IPS-18a (cell line): ENCODE results near the gene KRTAP12-4.
"Not testable (repeated sequence)": the region's sequence is repeated elsewhere in the genome, so short reads cannot be mapped to it uniquely, and the experiment has no call there.

Source experiments
- H3K27ac ChIP-seq: one replicate; pipeline ENCODE4 v1.5.1; 2013; ENCODE audit warnings: low read length
- H3K27me3 ChIP-seq: one replicate; pipeline ENCODE4 v1.6.1; 2013; ENCODE audit warnings: mild to moderate bottlenecking, low read length; ENCODE audit not compliant: control insufficient read depth, insufficient read depth
- H3K36me3 ChIP-seq: one replicate; pipeline ENCODE4 v1.6.1; 2013; ENCODE audit warnings: low read depth, low read length; ENCODE audit not compliant: control insufficient read depth
- H3K4me1 ChIP-seq: one replicate; pipeline ENCODE4 v1.6.1; 2013; ENCODE audit warnings: low read depth, low read length; ENCODE audit not compliant: control insufficient read depth
- H3K4me3 ChIP-seq: one replicate; pipeline ENCODE4 v1.5.1; 2013; ENCODE audit warnings: low read length
- H3K9ac ChIP-seq: one replicate; pipeline ENCODE4 v1.6.1; 2013; ENCODE audit warnings: mild to moderate bottlenecking, low read length, moderate library complexity
- H3K9me3 ChIP-seq: one replicate; pipeline ENCODE4 v1.6.1; 2013; ENCODE audit warnings: low read depth, low read length; ENCODE audit not compliant: control insufficient read depth

KRTAP12-4 gene

DNA sequence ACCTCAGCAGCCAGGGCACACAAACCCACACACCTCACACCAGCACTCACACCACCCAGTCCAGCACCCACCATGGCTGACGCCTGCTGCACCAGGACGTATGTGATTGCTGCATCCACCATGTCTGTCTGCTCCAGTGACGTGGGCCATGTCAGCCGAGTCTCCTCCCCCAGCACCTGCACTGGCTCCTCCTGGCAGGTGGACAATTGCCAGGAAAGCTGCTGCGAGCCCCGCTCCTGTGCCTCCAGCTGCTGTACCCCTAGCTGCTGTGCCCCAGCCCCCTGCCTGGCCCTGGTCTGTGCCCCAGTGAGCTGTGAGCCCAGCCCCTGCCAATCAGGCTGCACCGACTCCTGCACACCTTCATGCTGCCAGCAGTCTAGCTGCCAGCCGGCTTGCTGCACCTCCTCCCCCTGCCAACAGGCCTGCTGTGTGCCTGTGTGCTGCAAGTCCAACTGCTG is 42.4 kb downstream of the KRTAP12-4 start, which contains the start of gene KRTAP10-8:
TSS of gene KRTAP10-8 (plus strand) at position 51 of the 458 bp plus-strand sequence. CDS start at position 73, 22 bp downstream.
- H3K9me3 ChIP-seq: peaks cover 4% of the 10 kb centered on the region
- no peaks in the 10 kb centered on the region for H3K36me3 ChIP-seq
- H3K4me3 ChIP-seq: no peak within 1 kb of the TSS
- H3K4me1 ChIP-seq: no peaks in the 10 kb centered on the region
- H3K27ac ChIP-seq: no peak within 1 kb of the TSS
- H3K9ac ChIP-seq: no peak within 1 kb of the TSS
- H3K27me3 ChIP-seq: no peaks in the 10 kb centered on the region

DNA sequence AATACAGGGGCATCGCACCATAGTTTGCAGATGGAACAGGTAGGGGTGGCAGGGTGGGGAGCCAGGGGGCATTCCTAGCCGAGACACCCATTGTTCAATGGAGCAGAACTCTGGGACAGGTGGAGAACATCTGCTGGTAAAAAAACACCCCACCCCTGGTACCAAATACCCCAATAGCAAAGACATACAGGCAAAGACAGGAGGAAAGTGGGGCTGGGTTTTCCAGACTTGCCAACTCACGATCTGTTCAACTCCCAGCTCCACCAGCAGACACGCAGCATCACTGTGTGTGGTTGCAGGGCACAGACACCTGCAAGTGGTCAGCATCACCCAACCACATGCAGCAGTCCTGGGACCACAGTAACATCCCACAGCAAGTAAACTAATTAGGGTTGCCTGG is 42.9 kb downstream of the KRTAP12-4 start:
- no peaks in the 10 kb centered on the region for H3K4me1 ChIP-seq
- no peaks in the 10 kb centered on the region for H3K27me3 ChIP-seq
- H3K4me3 ChIP-seq: no peak overlapping the region
- H3K36me3 ChIP-seq: no peaks in the 10 kb centered on the region
- peaks cover 4% of the 10 kb centered on the region for H3K9me3 ChIP-seq
- no peak overlapping the region for H3K9ac ChIP-seq
- H3K27ac ChIP-seq: no peak overlapping the region

DNA sequence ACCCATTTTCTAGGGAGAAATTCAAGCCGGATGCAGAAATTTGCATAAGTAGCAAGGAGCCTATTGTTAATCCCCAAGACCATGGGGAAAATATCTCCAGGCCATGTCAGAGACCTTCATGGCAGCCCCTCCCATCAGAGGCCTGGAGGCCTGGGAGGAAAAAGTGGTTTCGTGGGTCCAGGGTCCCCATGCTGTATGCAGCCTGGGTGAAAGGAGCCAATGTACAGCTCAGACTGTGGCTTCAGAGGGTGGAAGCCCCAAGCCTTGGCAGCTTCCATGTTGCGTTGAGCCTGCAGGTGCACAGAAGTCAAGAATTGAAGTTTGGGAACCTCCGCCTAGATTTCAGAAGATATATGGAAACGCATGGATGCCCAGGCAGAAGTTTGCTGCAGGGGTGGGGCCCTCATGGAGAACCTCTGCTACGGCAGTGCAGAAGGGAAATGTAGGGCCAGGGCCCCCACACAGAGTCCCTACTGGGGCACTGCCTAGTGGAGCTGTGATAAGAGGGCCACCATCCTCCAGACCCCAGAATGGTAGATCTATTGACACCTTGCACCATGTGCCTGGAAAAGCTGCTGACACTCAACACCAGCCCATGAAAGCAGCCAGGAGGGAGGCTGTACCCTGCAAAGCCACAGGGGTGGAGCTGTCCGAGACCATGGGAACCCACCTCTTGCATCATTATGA is 44.2 kb downstream of the KRTAP12-4 start:
- not testable (repeated sequence) for H3K4me3 ChIP-seq, H3K27me3 ChIP-seq

DNA sequence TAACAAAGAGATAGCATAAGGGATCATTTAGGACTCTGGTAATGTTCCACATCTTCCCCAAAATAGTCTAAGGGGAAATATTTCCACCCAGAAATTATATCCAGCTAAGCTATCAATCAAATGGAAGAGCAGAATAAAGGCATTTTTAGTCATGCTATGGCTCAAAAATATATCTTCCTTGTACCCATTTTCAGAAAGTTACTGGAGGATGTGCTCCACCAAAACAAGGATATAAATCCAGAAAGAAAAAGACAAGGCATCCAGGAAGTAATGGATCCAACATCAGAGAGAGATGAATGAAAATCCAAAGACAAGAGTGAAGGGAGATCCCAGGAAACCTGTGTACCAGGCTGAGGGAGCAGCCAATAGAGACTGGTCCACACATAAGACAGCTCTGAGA is 45.3 kb downstream of the KRTAP12-4 start:
- Histone ChIP-seq H3K4me1 (no peaks in the 10 kb centered on the region), H3K27me3 (no peaks in the 10 kb centered on the region), H3K4me3 (no peak overlapping the region), H3K9me3 (peaks cover 4% of the 10 kb centered on the region), H3K9ac (no peak overlapping the region), H3K27ac (no peak overlapping the region), H3K36me3 (no peaks in the 10 kb centered on the region)

More for the DNA sequence above, 44.2 kb downstream of the KRTAP12-4 start:
- H3K9ac ChIP-seq, H3K4me1 ChIP-seq, H3K27ac ChIP-seq, H3K9me3 ChIP-seq, H3K36me3 ChIP-seq: not testable (repeated sequence)

DNA sequence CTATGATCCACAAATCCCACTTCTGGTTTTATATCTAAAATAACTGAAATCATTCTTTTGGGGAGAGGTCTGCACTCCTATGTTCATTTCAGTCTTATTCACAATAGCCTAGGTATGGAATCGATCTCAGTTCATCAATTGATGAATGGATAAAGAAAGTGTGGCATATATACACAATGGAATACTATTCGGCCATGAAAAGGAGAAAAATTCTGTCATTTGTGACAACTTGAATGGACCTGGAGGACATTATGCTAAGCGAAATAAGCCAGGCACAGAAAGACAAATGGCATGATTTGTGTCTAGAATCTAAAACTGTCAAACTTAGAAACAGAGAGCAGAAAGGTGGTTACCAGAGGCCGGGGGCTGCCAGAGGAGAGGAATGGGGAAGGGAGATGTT is 48.0 kb downstream of the KRTAP12-4 start:
- H3K4me1 ChIP-seq: no peaks in the 10 kb centered on the region

More for the DNA sequence above, 48.0 kb downstream of the KRTAP12-4 start:
- no peak overlapping the region for H3K4me3 ChIP-seq
- H3K27me3 ChIP-seq: no peaks in the 10 kb centered on the region
- H3K9me3 ChIP-seq: peaks cover 2% of the 10 kb centered on the region
- no peak overlapping the region for H3K9ac ChIP-seq
- H3K36me3 ChIP-seq: no peaks in the 10 kb centered on the region
- no peak overlapping the region for H3K27ac ChIP-seq
